GM12873 (cell line): ENCODE measurements around the gene PRR36.

ENCODE experiments used
- TF ChIP-seq, protein P1 (sequence below): IDR thresholded peaks from 2 replicates; pipeline ENCODE4 v1.5.1; 2012; ENCODE audit warnings: low read depth, mild to moderate bottlenecking, moderate library complexity, low read length, control low read depth; ENCODE audit not compliant: insufficient read depth; ENCODE audit errors: missing control alignments

The PRR36 gene

DNA sequence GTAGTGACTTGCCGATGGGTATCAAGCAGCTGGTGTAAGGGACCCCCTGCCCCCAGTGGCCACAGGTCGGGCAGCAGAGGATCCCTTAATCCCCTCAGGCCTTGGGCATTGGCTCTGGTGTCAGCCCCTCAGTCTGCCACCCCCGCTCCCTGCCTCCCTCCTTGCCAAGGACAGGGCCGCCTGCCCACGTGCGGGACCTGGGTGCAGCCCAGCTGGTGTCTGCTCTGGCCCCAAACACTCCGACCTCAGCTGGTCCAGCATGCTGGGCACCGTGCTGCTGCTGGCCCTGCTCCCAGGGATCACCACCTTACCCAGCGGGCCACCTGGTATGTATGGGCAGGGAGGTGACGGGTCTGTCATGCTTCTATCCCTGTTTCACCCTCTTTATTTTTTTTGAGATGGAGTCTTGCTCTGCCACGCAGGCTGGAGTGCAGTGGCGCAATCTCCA, 40.4 kb upstream of the PRR36 start, which contains the start of gene TGFBR3L:
TGFBR3L (plus strand) TSS at position 233 of the 448 bp plus-strand sequence.
- TF ChIP-seq, protein P1, sequence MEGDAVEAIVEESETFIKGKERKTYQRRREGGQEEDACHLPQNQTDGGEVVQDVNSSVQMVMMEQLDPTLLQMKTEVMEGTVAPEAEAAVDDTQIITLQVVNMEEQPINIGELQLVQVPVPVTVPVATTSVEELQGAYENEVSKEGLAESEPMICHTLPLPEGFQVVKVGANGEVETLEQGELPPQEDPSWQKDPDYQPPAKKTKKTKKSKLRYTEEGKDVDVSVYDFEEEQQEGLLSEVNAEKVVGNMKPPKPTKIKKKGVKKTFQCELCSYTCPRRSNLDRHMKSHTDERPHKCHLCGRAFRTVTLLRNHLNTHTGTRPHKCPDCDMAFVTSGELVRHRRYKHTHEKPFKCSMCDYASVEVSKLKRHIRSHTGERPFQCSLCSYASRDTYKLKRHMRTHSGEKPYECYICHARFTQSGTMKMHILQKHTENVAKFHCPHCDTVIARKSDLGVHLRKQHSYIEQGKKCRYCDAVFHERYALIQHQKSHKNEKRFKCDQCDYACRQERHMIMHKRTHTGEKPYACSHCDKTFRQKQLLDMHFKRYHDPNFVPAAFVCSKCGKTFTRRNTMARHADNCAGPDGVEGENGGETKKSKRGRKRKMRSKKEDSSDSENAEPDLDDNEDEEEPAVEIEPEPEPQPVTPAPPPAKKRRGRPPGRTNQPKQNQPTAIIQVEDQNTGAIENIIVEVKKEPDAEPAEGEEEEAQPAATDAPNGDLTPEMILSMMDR = no peak

DNA sequence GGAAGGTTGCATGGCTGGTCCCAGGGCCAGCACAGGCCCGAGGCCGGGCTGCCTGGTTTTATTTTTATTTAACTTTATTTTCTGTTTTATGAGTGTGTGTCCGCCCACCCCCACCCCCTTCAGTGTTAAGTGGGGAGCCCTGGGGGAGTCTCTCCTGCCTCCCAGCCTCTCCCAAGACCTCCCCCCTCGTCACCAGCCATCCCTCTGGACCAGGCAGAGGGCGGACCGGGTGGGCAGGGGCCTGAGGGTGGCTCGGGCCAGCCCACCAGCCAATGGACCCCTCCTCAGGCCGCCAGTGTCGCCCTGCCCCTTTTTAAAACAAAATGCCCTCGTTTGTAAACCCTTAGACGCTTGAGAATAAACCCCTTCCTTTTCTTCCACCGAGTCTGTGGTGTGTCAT, 39.9 kb upstream of the PRR36 start:
- TF ChIP-seq, protein P1 = no peak

DNA sequence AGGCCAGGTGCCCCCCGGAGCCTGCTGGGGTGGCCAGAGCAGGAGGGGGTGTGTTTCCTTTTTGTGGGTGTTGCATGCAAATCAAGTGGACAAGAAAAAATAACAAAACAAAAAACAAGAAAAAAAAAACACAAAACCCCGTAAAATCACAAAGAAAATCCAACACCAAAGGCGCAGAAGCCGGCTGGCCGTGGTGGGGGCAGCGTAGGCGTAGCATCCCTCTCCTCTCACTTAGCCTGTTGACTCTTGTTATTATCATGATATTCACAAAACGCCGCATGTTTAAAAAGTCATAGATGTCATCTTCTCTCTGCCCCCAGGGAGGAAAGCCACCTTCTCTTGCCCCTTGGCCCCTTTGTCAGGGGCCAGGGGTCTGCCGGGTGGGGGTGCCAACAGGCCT, 39.5 kb upstream of the PRR36 start:
- TF ChIP-seq, protein P1 = no peak

DNA sequence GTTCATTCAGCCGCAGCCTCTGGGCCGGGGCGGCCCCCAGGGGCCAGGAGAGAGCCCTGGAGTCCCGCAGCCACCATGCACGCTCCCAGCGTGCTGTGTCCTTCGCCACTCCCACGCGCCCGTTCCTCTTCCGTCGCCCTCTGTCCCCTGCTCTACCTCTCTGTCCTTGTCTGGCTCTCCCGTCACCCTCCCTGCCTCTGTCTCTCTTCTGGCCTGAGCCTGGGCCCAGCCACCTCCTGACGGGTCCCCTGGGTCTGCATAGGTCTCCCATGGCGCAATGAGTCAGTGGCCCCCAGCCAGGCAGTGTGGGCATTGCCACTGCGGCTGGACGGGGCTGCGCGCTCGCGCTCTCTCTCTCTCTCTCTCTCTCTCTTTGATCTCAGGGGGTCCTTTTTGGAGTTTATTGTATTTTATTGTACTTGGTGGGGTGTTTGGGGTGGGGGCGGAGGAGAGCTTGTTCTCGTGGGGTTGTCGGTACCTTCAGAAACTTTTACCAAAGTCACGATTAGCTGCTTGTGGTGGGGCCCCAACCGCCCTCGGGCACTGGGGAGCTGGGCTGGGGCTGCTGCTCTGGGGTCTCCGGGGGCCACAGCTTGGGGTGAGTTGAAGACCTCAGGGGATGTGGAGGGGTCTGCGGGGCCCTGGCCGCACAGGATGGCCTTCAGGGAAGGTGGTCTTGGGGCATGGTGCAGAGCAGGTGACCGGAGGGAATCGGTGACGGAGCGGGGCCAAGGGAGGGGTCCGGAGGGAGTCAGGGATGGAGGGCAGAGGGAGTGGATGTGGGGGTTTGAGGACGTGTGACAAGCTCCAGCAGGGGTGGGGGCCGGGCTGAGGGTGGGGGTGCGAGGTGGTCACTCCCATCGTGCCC, 38.7 kb upstream of the PRR36 start:
- TF ChIP-seq, protein P1 = no peak

DNA sequence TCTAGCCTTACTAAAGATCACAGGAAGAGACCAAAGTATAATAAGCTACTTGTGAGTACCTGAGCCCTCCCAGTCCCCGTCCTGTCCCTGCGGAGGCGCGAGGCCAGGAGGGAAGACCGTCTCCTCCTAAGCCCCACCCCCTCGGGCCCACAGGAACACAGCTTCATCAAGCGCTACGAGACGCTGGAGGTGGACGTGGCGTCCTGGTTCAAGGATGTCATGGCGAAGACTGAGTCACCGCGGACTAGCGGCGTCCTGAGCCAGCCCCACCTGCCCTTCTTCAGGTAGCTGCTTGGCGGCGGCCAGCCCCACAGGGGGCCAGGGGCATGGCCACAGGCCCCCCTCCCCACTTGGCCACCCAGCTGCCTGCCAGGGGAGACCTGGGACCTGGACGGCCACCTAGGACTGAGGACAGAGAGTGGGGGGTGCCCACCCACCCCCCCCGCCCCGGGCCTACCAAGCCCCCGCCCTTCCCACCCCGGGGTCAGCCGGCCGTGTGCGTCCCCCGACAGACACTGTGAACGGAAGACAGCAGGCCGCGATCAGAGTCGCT, 38.0 kb upstream of the PRR36 start:
- TF ChIP-seq, protein P1 = no peak

DNA sequence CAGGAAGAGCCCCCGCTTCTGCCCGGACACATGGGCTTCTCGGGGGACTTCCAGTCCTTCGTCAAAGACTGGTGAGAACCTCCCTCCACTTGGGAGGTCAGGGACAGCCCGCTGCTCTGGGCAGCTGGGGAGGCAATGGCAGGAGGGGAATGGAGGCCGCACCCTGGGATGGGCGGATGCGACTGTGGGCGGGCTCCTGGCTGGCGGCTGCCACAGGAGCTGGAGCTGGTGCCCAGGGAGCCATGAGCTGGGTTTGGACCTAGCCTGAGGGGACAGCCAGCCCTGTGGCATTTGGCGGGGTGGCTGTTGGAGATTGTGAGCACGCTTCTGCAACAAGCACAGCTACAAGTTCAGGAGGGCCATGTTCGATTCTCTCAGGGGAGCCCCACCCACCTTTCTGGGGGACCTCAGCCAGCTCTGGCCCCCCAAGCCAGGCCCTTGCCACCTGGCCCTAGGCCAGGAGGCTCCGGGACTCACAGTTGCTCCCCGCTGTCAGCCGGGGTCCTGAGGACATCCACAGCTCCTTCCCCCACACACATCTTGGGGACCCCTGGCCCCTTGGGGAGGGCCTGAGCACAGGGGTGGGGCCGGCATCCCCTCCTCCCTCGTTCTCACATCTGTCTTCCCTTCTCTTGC, 37.4 kb upstream of the PRR36 start:
- TF ChIP-seq, protein P1 = no peak

DNA sequence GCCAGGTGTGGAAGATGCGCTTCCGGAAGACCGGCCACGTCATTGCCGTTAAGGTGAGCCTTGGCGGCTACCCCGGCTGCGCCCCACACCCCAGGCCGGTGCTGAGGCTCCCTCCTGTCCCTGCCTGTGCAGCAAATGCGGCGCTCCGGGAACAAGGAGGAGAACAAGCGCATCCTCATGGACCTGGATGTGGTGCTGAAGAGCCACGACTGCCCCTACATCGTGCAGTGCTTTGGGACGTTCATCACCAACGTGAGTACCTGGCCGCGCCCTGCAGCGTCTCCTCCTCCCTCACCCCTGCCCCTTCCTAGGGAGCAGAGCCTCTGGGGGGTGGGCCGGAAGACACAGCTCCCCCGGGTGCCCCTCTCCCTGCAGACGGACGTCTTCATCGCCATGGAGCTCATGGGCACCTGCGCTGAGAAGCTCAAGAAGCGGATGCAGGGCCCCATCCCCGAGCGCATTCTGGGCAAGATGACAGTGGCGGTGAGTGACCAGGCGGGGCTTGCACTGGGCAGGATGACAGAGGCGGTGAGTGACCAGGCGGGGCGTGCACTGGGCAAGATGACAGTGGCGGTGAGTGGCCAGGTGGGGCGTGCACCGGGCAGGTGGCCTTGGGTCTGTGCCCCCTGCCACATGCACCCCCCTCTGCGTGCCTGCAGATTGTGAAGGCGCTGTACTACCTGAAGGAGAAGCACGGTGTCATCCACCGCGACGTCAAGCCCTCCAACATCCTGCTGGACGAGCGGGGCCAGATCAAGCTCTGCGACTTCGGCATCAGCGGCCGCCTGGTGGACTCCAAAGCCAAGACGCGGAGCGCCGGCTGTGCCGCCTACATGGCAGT, 36.4 kb upstream of the PRR36 start:
- TF ChIP-seq, protein P1 = no peak
